Measurements from ENCODE around the gene NUDT22. TPM values are rescaled to one million over a fixed set of nuclear protein-coding genes. Genes with fewer than 3 reads are reported as not detected.

NUDT22 gene
- total and polyA plus RNA-seq, 2 donors (not counting 1 experiment from before 2014, with no cell fraction given): 104 to 139 TPM

DNA sequence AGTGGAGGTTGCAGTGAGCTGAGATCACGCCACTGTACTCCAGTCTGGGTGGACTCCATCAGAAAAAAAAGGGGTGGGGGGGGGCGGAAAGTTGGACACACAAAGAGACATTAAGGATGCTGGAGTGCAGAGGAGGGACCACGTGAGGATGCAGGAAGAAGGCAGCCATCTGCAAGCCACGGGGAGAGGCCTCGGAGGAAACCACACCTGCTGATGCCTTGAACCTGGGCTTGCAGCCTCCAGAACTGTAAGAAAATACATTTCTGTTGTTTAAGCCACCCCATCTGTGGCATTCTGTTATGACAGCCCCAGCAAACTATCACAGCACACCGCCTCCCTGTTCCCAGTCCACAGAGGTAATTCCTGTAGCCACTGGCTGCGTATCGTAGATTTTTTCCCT is 49.3 kb upstream of the NUDT22 start:
- Mint-ChIP-seq H3K27me3 (no peaks in the 10 kb centered on the region), H3K4me3 (no peak overlapping the region), H3K9me3 (ENCODE audit: insufficient read depth) (no peaks in the 10 kb centered on the region), H3K27ac (no peak overlapping the region), H3K4me1 (peaks cover 17% of the 10 kb centered on the region)
- Histone ChIP-seq H3K9ac (ENCODE audit: low read length) (no peak overlapping the region), H2AFZ (ENCODE audit: insufficient read depth, low read depth, low read length, poor library complexity, severe bottlenecking) (no peak overlapping the region), H4K20me1 (ENCODE audit: control insufficient read depth, insufficient read depth, low read length, poor library complexity, severe bottlenecking) (no peaks in the 10 kb centered on the region), H3K36me3 (replicated peaks in 1 of 2; ENCODE audit: control extremely low read depth in 1 of 2, control insufficient read depth in 1 of 2, extremely low read depth in 1 of 2, insufficient read depth in 2 of 2, low read length in 1 of 2) (peaks cover 0 to 2% of the 10 kb centered on the region in 2 experiments), H3K79me2 (ENCODE audit: control insufficient read depth, insufficient read depth, low read length) (peaks cover 28% of the 10 kb centered on the region), H3K9me3 (ENCODE audit: control extremely low read depth in 1 of 3, control insufficient read depth in 2 of 3, insufficient read depth in 1 of 3, low read length in 2 of 3) (peaks cover 0 to 4% (median 0%) of the 10 kb centered on the region in 3 donors), H3K27me3 (replicated peaks in 1 of 4; ENCODE audit: control extremely low read depth in 1 of 4, control insufficient read depth in 3 of 4, insufficient read depth in 4 of 4, low read length in 3 of 4) (no peaks in the 10 kb centered on the region), H3K4me2 (replicated peaks; ENCODE audit: low read depth, low read length, poor library complexity, severe bottlenecking) (no peak overlapping the region), H3K4me1 (ENCODE audit: control insufficient read depth in 2 of 2, insufficient read depth in 2 of 2, low read length in 2 of 2) (peaks cover 11 to 15% of the 10 kb centered on the region in 2 donors), H3K27ac (ENCODE audit: low read length in 2 of 2) (no peak overlapping the region), H3K4me3 (ENCODE audit: control extremely low read depth in 1 of 5, extremely low read depth in 1 of 5, insufficient read depth in 1 of 5, low read depth in 2 of 5, low read length in 4 of 5) (no peak overlapping the region)
- ATAC-seq (ENCODE audit: low read depth) (no peak), DNase-seq (no peak)
- ChIA-PET POLR2A (interaction anchor here (0.6 to 0.7 kb wide), 2 partner anchors 9 to 37 kb away, joined by 4 to 6 read pairs; partner anchors contain the start of gene STIP1), CTCF (no interaction called here)
- no peak for TF ChIP-seq EZH2 (IDR thresholded peaks at IDR 0.05; ENCODE audit: borderline replicate concordance, insufficient read depth, low read depth, low read length, poor library complexity, severe bottlenecking)
- TF ChIP-seq, protein P1, sequence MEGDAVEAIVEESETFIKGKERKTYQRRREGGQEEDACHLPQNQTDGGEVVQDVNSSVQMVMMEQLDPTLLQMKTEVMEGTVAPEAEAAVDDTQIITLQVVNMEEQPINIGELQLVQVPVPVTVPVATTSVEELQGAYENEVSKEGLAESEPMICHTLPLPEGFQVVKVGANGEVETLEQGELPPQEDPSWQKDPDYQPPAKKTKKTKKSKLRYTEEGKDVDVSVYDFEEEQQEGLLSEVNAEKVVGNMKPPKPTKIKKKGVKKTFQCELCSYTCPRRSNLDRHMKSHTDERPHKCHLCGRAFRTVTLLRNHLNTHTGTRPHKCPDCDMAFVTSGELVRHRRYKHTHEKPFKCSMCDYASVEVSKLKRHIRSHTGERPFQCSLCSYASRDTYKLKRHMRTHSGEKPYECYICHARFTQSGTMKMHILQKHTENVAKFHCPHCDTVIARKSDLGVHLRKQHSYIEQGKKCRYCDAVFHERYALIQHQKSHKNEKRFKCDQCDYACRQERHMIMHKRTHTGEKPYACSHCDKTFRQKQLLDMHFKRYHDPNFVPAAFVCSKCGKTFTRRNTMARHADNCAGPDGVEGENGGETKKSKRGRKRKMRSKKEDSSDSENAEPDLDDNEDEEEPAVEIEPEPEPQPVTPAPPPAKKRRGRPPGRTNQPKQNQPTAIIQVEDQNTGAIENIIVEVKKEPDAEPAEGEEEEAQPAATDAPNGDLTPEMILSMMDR (IDR thresholded peaks at IDR 0.05): no peak
- 62% methylated on average over 5 of the region's 8 CpGs for whole genome bisulfite sequencing (ENCODE audit: insufficient coverage)
- intact Hi-C loops (cut with micrococcal nuclease): no loop called here

DNA sequence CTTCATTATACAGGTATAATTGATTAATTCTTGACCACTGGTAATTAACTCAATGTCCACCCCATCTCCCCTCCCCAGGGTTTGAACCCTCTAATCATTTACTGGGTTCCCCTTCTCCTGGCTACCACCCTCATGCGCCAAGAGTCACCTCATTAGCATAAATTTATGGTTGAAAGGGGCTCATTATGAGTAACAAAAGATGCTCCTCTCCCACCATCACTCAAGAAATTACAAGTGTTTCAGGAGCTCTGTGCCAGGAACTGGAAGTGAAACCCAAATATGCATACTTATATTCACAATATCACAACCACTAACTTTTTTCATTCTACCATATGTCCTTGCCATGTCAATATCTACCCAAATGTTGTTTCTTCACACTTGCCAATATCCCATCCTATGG is 47.9 kb upstream of the NUDT22 start:
- peaks cover 23% of the 10 kb centered on the region for H3K4me1 Mint-ChIP-seq
- H3K27me3 Mint-ChIP-seq: no peaks in the 10 kb centered on the region
- peaks cover 12 to 17% of the 10 kb centered on the region in 2 donors for H3K4me1 ChIP-seq (ENCODE audit: control insufficient read depth in 2 of 2, insufficient read depth in 2 of 2, low read length in 2 of 2)
- H3K36me3 ChIP-seq (replicated peaks in 1 of 2; ENCODE audit: control extremely low read depth in 1 of 2, control insufficient read depth in 1 of 2, extremely low read depth in 1 of 2, insufficient read depth in 2 of 2, low read length in 1 of 2): peaks cover 0 to 2% of the 10 kb centered on the region in 2 experiments
- no peak overlapping the region for H3K27ac Mint-ChIP-seq
- peaks cover 0 to 4% (median 0%) of the 10 kb centered on the region in 3 donors for H3K9me3 ChIP-seq (ENCODE audit: control extremely low read depth in 1 of 3, control insufficient read depth in 2 of 3, insufficient read depth in 1 of 3, low read length in 2 of 3)
- no peaks in the 10 kb centered on the region for H3K9me3 Mint-ChIP-seq (ENCODE audit: insufficient read depth)
- WGBS (ENCODE audit: insufficient coverage): no CpG with 5 or more reads among the region's 1 CpG
- H4K20me1 ChIP-seq (ENCODE audit: control insufficient read depth, insufficient read depth, low read length, poor library complexity, severe bottlenecking): no peaks in the 10 kb centered on the region
- intact Hi-C loops (cut with micrococcal nuclease): no loop called here
- no peaks in the 10 kb centered on the region for H3K27me3 ChIP-seq (replicated peaks in 1 of 4; ENCODE audit: control extremely low read depth in 1 of 4, control insufficient read depth in 3 of 4, insufficient read depth in 4 of 4, low read length in 3 of 4)
- H3K79me2 ChIP-seq (ENCODE audit: control insufficient read depth, insufficient read depth, low read length): peaks cover 33% of the 10 kb centered on the region
- H3K9ac ChIP-seq (ENCODE audit: low read length): no peak overlapping the region
- ChIA-PET POLR2A (no interaction called here), CTCF (interaction anchor here (0.7 kb wide), 1 partner anchor 25 kb away, joined by 3 read pairs; no protein-coding TSS in a partner anchor)
- DNase-seq: no peak
- H3K4me3 ChIP-seq (ENCODE audit: control extremely low read depth in 1 of 5, extremely low read depth in 1 of 5, insufficient read depth in 1 of 5, low read depth in 2 of 5, low read length in 4 of 5): no peak overlapping the region
- no peak for ATAC-seq (ENCODE audit: low read depth)
- no peak overlapping the region for H2AFZ ChIP-seq (ENCODE audit: insufficient read depth, low read depth, low read length, poor library complexity, severe bottlenecking)
- H3K4me2 ChIP-seq (replicated peaks; ENCODE audit: low read depth, low read length, poor library complexity, severe bottlenecking): no peak overlapping the region
- TF ChIP-seq, protein P1 (IDR thresholded peaks at IDR 0.05): no peak
- no peak for TF ChIP-seq EZH2 (IDR thresholded peaks at IDR 0.05; ENCODE audit: borderline replicate concordance, insufficient read depth, low read depth, low read length, poor library complexity, severe bottlenecking)
- H3K27ac ChIP-seq (ENCODE audit: low read length in 2 of 2): no peak overlapping the region
- no peak overlapping the region for H3K4me3 Mint-ChIP-seq
